Stimulated activated effector memory CD8-positive, alpha-beta T cell treated with anti-CD3 and anti-CD28 coated beads, Interleukin-12 subunit alpha, Interleukin-12 subunit beta, amount 100 ng/mL, for 72 hours (primary cell): Measurements from ENCODE around the gene ARHGEF35.
"Not testable (repeated sequence)": the region's sequence is repeated elsewhere in the genome, so short reads cannot be mapped to it uniquely, and the experiment has no call there.

Experiments
- ATAC-seq: fragments of 150-1000 bp; cut with Tn5 transposase; 2 replicates; pipeline ENCODE4 v1.10.0; 2021
- DNase-seq, 2 donors: peaks; one replicate each; pipeline ENCODE4 v3.0.0; 2021 to 2022; ENCODE audit warnings: low spot score in 2 of 2
- H3K27ac Mint-ChIP-seq: one replicate; pipeline ENCODE4 v1.8.0; 2022; ENCODE audit warnings: mild to moderate bottlenecking, mixed read lengths
- H3K36me3 Mint-ChIP-seq: one replicate; pipeline ENCODE4 v1.8.0; 2022; ENCODE audit warnings: mild to moderate bottlenecking, mixed read lengths
- H3K4me1 Mint-ChIP-seq: one replicate; pipeline ENCODE4 v1.8.0; 2022; ENCODE audit warnings: mixed read lengths
- H3K4me3 Mint-ChIP-seq: one replicate; pipeline ENCODE4 v1.8.0; 2022; ENCODE audit warnings: mild to moderate bottlenecking, mixed read lengths
- H3K9me3 Mint-ChIP-seq: one replicate; pipeline ENCODE4 v1.8.0; 2022; ENCODE audit warnings: mixed read lengths

The ARHGEF35 gene

GRCh38 chr7:144195212-144195872, at the start of gene ARHGEF35:
Gene ARHGEF35 (minus strand): TSS chr7:144195833. CDS start chr7:144188383, 7,450 bp downstream.
- not testable (repeated sequence) for H3K9me3 Mint-ChIP-seq, H3K27ac Mint-ChIP-seq, H3K4me1 Mint-ChIP-seq, DNase-seq, H3K36me3 Mint-ChIP-seq, H3K4me3 Mint-ChIP-seq
- ATAC-seq = peak; percentile 72

DNA sequence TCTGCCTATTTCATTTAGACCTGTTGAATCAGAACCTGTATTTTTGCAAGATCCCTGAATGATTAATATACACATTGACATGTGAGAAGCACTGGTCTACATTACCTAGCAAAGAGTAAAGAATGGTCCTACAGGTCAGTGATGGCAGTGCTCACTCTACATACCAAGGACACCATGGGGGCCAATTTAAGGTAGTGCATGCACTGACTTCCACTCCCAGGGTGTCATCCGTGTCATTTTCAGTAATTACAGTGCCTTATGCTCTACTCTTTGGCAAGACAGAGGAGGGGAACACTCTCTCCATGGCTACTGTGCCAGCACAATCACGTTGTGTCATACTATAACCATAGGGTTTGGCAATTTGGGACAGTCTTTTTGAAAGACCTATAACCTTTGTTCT, 49.7 kb upstream of the ARHGEF35 start:
- not testable (repeated sequence) for H3K4me1 Mint-ChIP-seq, DNase-seq, ATAC-seq, H3K9me3 Mint-ChIP-seq, H3K4me3 Mint-ChIP-seq, H3K36me3 Mint-ChIP-seq, H3K27ac Mint-ChIP-seq

- not testable (repeated sequence) for H3K27ac Mint-ChIP-seq, H3K4me1 Mint-ChIP-seq, DNase-seq, H3K4me3 Mint-ChIP-seq, ATAC-seq, H3K36me3 Mint-ChIP-seq, H3K9me3 Mint-ChIP-seq
Observed at GRCh38 chr7:144239365-144239764, 43.7 kb upstream of the ARHGEF35 start, which contains the start of gene OR2A42. Gene OR2A42 (minus strand): TSS chr7:144239605. CDS start chr7:144232843, 6,762 bp downstream.

DNA sequence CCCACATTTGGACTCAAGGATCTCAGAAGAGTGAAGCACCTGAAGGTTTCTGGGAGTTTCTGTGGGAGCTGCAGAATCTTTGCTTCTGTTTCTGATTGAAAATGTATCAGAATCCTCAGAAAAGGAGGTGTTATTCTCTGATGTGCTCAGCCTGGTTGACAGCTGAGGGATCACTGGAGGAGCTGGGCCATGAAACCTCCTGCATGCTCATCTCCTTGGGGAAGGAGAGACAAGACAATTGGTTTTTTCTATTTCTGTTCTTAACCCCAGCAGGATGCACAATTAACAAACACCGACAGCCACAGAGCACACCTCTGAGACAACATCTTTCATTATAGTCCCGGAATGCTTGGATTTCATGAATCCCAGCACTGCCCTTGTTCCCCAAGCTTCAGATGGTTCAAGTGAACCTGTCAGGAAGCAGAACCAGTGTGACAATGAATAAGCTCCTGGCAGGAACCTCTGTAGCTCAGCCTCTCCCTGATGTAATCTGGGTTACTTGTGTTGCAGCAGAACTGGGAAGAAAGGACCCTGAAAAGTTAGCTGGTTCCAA, 43.0 kb upstream of the ARHGEF35 start:
- DNase-seq, H3K4me1 Mint-ChIP-seq, H3K9me3 Mint-ChIP-seq, ATAC-seq, H3K4me3 Mint-ChIP-seq, H3K36me3 Mint-ChIP-seq, H3K27ac Mint-ChIP-seq: not testable (repeated sequence)

DNA sequence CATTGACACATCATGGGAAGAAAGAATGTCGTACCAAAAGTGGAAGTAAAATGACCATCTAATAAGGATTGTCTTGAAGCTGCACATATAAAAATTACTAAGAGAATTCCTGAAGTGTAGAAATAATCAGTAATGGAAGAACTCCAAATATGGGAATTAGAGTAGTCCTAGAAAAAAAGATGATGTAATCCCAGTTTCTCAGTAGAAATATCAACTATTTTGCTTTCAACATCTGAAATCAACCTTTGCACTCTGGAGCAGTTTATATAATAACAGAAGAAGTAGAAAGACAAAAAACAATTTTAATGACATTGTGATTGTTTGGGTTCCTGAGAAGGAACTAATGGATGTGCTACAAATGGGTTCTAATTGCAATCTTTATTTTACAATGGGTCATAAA, 37.4 kb upstream of the ARHGEF35 start:
- H3K9me3 Mint-ChIP-seq, H3K36me3 Mint-ChIP-seq, ATAC-seq, H3K27ac Mint-ChIP-seq, H3K4me1 Mint-ChIP-seq, DNase-seq, H3K4me3 Mint-ChIP-seq: not testable (repeated sequence)

DNA sequence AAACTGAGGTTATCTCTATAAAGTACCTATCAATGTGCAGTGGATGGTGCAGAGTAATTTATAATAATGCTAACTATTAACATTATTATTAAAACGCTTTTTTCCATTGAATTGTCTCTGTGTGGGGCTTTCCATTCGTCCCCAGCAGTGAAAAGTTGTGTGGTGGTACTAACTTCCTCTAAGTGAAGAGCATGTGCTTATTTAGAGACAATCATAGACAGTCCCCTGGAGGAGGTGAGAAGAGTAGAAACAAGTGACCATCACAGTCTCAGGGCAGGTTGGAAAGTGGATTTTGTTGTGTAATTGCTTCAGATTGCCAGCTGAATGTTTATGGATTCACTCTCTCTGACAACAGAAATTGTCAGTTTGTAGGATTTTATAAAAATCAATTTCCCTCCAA, 35.4 kb upstream of the ARHGEF35 start:
- H3K4me3 Mint-ChIP-seq, H3K36me3 Mint-ChIP-seq, ATAC-seq, H3K27ac Mint-ChIP-seq, H3K9me3 Mint-ChIP-seq, DNase-seq, H3K4me1 Mint-ChIP-seq: not testable (repeated sequence)

DNA sequence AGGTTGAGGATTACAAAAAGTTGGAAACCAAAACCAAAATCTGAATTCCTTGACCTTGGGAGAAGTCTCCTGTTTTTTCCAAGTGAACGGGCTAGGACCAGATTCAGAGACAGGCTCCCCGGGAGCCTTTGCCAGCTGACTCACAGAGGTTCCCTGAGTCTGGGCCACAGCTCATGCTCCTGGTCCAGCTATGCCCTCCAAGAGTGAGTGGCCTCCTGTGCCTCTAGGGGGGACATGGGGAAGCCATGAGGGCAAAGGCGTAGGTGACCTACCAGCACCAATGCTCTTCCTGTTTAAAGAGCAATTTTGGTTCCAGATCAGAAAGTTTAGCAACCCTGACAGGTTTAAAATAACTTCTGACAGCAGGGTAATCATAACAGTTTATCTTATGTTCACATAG, 33.2 kb upstream of the ARHGEF35 start:
- DNase-seq, ATAC-seq, H3K36me3 Mint-ChIP-seq, H3K4me1 Mint-ChIP-seq, H3K9me3 Mint-ChIP-seq, H3K27ac Mint-ChIP-seq, H3K4me3 Mint-ChIP-seq: not testable (repeated sequence)

- H3K36me3 Mint-ChIP-seq, DNase-seq, H3K9me3 Mint-ChIP-seq, ATAC-seq, H3K4me3 Mint-ChIP-seq, H3K27ac Mint-ChIP-seq, H3K4me1 Mint-ChIP-seq: not testable (repeated sequence)
Observed at GRCh38 chr7:144226866-144227265, 31.2 kb upstream of the ARHGEF35 start.

GRCh38 chr7:144223675-144224074, 28.0 kb upstream of the ARHGEF35 start:
- not testable (repeated sequence) for H3K27ac Mint-ChIP-seq, ATAC-seq, H3K4me3 Mint-ChIP-seq, H3K36me3 Mint-ChIP-seq, DNase-seq, H3K4me1 Mint-ChIP-seq, H3K9me3 Mint-ChIP-seq

DNA sequence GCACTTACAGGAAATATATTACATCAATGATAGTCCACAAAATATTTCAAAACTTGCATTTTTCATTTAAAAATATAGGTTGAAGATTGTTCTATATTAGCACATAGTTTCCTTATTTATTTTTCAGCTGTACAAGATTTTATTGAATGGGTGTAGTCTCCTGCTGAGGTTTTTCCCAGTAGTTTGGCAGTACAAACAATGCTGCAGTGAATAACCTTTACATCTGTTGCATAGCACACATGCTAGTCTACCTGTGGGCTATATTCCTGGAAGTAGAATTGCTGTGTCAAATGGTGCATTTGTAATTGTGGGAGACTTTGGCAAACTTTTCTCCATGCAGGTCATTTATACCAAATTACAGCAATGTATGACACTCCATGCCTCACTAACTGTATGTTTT, 24.9 kb upstream of the ARHGEF35 start:
- not testable (repeated sequence) for H3K36me3 Mint-ChIP-seq, H3K4me3 Mint-ChIP-seq, DNase-seq, ATAC-seq, H3K27ac Mint-ChIP-seq, H3K4me1 Mint-ChIP-seq, H3K9me3 Mint-ChIP-seq

DNA sequence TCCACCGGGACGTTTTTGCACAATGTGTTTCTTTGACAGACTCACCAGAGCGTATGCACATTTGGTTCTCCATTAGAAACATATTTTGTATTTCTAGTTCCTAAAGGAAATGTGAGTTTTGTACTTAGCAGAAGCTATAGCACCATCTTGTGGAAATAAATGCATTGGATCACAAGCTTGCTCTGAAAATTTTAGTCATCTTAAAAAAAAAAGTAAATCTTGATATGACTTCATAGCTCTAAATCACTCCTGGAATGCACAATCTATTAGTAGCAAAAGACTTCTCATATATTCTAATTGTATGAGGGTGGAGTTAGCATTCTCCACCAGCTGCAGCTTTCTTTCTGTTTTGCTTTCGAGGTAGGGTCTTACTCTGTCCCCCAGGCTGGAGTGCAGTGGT, 23.5 kb upstream of the ARHGEF35 start:
- not testable (repeated sequence) for ATAC-seq, H3K9me3 Mint-ChIP-seq, DNase-seq, H3K36me3 Mint-ChIP-seq, H3K27ac Mint-ChIP-seq, H3K4me1 Mint-ChIP-seq, H3K4me3 Mint-ChIP-seq

GRCh38 chr7:144218581-144218980, 22.9 kb upstream of the ARHGEF35 start:
- H3K4me1 Mint-ChIP-seq, H3K27ac Mint-ChIP-seq, ATAC-seq, H3K36me3 Mint-ChIP-seq, H3K9me3 Mint-ChIP-seq, H3K4me3 Mint-ChIP-seq, DNase-seq: not testable (repeated sequence)

DNA sequence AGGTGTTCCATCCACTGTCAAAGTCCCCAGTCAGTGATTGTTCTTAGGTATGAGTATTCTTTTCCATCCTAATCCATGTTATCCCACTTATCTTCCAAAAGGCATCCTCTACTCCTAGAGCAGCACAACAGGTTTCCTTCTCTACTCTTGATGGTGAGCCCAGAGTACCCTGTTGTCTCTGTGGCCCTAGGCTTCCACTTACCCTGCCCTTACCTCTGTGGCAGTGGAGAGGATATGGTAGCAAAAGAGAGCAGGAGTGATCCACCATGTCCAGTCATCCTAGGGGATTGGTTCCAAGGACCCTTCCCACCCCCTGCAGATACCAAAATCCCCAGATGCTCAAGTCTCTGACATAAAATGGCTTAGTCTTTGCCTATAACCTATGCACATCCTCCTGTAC, 21.6 kb upstream of the ARHGEF35 start:
- not testable (repeated sequence) for H3K4me1 Mint-ChIP-seq, H3K27ac Mint-ChIP-seq, H3K9me3 Mint-ChIP-seq, H3K4me3 Mint-ChIP-seq, DNase-seq, ATAC-seq, H3K36me3 Mint-ChIP-seq

DNA sequence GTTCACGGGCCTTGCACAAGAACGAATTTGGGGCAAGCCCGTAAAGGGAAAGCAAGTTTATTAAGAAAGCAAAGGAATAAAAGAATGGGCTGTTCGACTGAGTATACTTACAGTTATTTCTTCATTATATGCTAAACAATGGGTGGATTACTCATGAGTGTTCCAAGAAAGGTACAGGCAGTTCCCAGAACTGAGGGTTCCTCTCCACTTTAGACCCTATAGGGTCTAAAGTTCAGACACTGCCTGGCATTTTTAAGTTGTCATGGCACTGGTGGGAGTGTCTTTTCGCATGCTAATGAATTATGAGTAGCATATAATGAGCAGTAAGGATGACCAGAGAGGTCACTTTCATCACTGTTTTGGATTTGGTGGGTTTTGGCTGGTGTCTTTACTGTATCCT, 9.7 kb upstream of the ARHGEF35 start:
- DNase-seq, H3K4me1 Mint-ChIP-seq, H3K36me3 Mint-ChIP-seq, H3K27ac Mint-ChIP-seq, H3K9me3 Mint-ChIP-seq, H3K4me3 Mint-ChIP-seq: not testable (repeated sequence)
- ATAC-seq = peak; percentile 44

GRCh38 chr7:144203086-144203485, 7.5 kb upstream of the ARHGEF35 start:
- not testable (repeated sequence) for H3K4me1 Mint-ChIP-seq, H3K36me3 Mint-ChIP-seq, ATAC-seq, H3K4me3 Mint-ChIP-seq, H3K27ac Mint-ChIP-seq, DNase-seq, H3K9me3 Mint-ChIP-seq

DNA sequence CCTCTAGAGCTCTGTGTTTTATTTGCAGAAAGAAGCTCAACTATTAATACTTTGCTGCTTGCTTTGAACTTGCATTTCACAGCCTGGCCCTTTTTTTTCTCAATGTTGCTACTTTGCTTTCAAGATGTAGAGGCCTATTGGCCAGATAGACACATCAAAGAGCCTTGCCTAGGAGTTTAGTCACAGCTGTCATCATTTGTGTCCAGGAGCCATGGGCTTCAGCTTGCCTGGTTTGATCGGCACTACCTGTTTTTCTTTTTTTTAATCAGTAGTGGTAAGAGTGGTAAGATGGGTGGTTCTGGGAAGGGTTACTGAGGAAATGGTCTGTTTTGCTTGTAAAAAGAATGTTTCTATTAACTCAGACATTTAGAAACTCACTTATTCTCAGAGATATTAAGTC, 6.3 kb upstream of the ARHGEF35 start:
- H3K9me3 Mint-ChIP-seq = not testable (repeated sequence)

More for the DNA sequence above, 6.3 kb upstream of the ARHGEF35 start:
- DNase-seq, H3K4me3 Mint-ChIP-seq, H3K27ac Mint-ChIP-seq, H3K4me1 Mint-ChIP-seq, H3K36me3 Mint-ChIP-seq: not testable (repeated sequence)
- ATAC-seq = peak; percentile 73
